HG03066 (cell line): ENCODE data around the gene LIN9.
"Not testable (repeated sequence)": the region's sequence is repeated elsewhere in the genome, so short reads cannot be mapped to it uniquely, and the experiment has no call there.

Experiments
- ATAC-seq: cut with Tn5 transposase; IDR thresholded peaks from one replicate; pipeline ENCODE4 v1.9.1; 2021; ENCODE audit warnings: low read depth; ENCODE audit not compliant: unreplicated experiment

LIN9 gene

DNA sequence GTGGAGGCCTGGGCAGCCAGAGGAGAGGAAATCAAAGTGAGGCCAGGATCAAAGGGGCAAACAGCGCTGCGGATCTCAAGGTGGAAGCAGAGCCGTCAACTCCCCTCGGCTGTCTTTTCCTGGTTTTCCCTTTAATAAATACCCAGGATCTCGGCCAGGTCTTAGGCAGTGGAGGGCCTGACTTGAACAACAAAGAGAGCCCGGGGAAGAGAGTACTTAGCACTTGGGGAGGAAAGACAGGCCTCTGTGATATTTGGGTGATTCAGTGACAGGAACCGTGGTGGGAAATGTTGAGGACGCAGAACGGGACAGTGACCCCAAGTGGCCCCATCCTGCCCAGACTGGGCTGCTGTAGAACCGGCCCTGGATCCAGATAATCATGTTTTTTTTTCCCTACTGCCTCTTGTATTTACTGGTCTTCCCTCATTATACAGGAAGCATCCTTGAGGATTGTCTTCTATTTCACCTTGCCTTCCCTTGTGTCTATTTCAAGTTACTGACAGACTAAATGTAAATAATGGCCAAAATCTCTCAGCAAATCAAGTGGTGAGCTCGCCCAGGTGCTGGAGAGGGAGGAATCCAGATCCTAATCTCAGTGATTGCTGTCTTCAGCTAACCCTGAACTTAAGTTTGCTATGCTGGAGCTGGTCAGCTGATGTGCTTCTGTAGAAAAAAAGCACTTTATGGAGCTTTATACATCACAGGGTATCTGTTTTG is 88.3 kb downstream of the LIN9 start:
- ATAC-seq = no peak

DNA sequence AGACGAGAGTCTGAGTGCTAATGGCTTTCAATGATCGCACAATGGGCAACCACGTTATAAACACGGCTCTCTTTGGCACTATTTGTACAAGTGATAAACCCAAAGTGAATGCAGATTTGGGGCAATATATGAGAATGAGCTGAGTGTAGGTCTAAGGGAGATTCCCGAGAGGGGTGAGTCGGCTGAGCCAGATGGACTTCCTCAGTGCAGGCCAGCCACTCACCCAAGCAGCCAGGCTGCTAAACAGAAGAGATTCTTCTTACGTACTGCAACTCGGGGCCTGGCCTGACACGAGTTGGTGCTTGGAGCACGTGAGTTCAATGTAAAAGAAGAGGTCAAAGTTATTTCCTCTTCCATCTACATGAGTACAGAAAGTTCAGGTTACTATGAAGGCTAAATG is 91.7 kb downstream of the LIN9 start:
- ATAC-seq = no peak

DNA sequence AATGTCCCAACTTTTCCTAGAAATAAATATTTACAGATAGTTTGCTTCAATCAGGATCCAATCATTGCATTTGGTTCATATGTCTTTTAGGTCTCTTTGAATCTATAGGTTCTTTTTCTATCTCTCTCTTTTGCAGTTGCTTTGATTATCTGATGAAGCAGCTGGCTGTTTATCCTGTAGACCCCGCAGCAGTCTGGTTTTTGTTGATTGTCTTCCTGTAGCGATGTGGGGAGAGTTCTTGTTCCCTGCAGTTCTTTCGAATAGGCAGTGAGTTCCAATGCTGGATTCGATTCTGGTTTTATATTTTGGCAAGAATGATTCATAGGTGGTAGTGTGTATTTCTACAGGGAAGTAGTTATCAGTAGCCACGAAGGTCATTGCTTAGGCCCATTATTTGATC is 92.9 kb downstream of the LIN9 start:
- no peak for ATAC-seq

DNA sequence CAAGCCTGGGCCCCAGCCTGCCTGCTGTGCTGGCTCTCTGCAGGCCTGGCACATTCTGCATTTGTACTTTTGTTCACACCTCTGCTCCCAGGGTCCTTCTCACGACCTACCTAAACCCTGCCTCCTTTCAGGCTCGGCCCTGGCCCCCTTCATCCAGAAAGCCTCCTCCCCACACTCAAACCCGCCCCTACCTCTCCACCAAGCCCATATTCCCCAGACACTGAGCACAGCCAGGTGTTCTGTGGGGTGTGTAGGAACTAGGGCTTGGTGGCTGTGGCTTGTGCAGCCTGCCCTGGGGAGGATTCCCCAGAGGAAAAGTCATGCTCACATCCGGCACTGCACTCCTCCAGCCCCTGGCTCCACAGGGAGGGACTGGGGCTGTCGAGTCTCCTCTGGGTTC is 93.7 kb downstream of the LIN9 start:
- ATAC-seq = no peak

DNA sequence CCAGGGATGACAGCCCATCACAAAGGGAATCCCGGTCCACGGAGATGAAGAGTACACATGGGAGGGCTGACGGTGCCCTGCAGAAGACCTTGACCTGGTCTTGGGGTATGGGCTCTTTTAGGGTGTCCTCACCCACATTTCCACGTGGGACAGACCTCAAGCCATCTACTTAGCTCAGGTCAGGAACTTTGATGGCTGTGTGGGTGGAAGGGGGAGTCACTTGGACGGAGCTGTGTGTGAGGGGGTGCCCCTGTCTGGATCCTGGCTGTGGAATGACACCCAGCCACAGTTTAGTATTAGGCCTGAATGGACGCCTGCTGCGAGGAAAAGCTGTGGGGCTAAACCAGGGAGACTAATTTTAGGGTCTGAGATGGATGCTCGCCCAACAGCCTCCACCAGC is 96.4 kb downstream of the LIN9 start:
- no peak for ATAC-seq

DNA sequence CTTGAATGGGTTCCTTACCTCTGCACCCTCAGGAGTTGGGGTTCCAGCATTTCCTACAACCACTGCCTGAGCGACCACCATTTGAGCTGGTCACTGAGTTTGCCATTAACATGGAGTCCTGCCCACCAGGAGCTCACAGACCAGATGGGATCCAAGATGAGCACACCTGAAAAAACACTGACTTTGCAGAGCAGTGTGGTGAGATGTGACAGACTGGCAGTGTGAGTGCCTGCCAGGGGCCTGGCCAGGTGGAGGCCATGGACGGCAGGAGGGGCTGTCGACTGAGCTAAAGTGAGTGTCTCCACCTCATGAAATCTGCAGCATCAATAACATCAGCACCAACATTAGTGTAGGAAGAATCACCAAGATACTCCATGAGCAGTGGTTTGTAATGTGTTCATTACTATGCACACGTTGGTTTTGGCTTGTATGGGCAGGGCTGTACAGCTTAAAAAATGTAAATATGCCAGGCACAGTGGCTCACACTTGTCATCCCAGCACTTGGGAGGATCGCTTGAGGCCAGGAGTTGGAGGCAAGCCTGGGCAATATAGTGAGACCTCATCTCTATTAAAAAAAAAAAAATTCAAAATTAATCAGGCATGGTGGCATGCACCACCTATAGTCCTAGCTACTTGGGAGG is 97.7 kb downstream of the LIN9 start:
- ATAC-seq = no peak

DNA sequence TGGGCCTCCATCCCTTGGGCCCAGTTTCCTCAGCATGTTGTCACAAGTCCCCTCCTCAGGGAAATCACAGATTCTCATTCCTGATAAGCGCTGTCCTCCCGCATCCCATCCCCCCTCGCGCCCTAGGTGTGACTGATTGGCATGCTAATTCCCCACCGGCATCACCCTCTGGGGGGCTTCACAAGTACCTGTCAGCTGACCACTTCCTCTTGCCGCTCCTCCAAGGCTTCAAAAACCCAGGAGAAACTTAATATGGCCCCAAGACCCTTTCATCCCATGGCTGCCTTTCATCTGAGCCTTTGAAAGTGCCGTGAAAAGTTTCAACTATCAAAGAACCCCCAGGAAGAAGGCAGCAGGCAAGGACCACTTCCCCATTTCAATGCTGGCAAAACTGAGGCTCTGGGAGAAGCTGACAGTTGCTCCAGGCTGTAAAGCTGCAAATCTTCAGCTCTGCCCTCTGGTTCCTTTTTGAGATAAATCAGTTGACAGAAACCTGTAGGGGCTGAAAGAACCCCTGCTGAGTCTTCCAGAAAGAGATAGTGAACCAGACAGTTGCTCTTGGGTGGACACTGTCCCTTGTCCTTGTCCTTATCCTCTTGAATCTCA is 98.3 kb downstream of the LIN9 start:
- ATAC-seq = no peak

DNA sequence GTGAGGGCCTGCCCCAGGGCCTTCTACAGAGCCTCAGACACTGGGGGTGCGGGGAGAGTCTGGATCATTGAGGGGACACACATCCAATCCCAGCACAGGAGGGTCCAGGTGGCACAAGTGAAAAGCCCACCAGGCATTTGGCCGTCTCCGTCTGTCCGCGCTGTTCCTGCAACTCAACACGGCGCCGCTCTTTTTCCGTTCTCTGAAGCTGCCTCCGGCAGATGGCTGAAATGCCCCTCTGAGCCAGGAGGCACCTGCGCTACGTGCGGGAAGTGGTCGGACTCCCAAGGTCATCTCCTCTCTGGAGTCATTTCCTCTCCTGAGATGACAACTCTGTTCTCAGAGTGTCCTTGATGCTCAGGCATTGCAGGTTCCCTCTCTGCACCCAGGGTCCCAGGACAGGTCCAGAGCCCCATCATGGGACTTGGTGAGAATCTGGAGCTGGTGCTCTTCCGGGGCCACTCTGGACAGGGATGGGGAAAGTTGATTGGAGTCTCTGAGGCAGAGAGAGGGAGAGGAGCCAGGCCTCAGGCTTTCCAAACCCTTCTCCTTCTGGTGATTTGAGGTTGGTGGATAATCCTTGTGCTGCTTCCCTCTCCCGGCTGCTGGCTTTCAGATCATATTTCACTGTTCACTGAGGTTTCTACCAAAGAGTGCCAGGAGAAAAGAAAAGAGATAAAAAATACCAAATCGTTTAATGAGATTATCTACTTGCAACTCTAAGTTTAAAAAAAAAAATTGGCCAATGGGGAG is 99.5 kb downstream of the LIN9 start:
- no peak for ATAC-seq

DNA sequence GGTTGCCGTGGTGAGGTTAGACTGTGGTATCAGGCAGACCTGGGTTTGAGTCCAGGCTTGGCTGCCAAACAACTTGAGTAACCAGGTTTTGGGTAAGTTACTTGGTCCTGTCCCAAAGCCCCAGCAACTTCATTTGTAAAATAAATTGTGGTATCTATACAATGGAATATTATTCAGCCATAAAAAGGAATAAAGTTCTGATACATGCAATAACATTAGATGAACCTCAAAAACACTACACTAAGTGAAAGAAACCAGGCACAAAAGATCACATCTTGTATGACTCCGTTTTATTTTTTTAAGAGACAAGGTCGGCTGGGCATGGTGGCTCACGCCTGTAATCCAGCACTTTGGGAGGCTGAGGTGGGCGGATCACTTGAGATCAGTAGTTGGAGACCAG is 101.9 kb downstream of the LIN9 start:
- no peak for ATAC-seq

DNA sequence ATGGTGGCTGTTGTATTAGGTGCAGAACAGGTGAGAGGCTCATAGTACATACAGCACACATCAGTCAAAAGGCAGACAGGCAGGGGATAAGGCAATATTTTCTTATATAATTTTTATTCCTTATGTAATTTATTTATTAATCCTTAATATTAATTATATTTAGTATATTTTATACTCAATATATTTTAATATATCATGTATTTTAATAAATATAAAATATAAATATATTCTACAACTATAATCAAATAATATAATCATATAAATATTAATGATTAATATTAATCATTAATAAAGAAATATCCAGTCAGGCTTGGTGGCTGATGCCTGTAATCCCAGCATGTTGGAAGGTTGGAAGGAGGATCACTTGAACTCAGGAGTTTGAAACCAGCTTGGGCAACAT is 104.8 kb downstream of the LIN9 start:
- no peak for ATAC-seq

DNA sequence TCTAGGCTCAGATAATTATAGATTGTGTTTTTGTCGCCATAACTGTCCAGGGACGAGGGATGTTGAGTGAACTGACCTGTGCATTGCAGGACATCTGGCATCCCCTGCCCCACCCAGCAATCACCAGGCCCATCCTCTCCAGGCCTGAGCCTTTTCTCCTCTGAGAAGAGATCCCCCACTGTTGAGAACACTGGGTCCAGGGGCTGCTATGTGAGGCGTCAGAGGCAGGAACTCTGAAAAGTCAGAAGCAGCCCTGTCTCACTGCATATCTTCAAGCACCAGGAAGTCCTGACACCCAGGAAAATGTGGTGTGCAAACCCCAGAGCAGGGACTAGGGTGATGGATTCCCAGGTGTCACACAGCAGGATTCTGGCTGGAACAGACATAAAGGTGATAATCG is 105.3 kb downstream of the LIN9 start:
- no peak for ATAC-seq

DNA sequence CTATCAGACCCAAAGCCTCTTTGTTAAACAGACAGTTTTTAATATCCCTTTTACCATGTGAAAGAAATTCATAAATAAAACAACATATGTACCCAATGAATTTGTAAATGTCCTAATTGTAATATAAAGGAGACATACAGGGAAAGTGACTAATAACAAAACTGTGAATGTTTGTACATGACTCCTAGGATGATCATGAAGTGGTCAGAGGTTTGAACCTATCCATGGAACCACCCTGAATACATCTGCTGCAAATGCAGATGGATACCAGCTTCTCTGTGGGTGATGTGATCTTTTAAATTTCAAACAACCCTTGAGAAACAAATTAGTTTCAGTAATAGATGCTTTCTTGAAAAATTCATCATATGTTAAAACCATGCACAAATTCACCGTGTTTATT is 105.7 kb downstream of the LIN9 start:
- ATAC-seq = no peak

DNA sequence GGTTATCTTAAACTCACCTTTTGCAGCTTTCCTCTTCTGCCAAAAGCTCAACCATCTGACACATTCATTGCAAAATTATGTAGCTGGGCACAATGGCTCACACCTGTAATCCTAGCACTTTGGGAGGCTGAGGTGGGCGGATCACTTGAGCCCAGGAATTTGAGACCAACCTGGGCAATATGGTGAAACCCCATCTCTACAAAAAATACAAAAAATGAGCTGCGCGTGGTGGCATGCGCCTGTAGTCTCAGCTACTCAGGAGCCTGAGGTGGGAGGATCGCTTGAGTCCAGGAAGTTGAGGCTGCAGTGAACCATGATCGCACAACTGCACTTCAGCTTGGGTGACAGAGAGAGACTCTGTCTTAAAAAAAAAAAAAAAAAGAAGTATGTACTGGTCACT is 106.3 kb downstream of the LIN9 start:
- ATAC-seq = not testable (repeated sequence)

DNA sequence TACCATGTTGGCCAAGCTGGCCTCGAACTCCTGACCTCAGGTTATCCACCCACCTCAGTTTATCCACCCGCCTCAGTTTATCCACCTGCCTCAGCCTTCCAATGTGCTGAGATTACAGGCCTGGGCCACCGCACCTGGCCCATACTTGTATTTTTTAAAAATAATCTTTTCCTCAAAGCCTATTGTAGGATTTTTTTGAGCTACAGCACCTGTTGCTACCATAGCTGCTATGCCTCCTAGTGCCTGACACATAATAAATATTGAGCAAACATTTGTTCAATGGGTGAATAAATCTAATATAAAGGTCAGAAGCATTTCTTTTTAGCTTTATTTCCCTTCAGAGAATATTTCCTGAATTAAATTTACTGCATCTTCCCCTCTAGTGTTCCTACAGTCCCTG is 106.7 kb downstream of the LIN9 start:
- ATAC-seq = no peak

DNA sequence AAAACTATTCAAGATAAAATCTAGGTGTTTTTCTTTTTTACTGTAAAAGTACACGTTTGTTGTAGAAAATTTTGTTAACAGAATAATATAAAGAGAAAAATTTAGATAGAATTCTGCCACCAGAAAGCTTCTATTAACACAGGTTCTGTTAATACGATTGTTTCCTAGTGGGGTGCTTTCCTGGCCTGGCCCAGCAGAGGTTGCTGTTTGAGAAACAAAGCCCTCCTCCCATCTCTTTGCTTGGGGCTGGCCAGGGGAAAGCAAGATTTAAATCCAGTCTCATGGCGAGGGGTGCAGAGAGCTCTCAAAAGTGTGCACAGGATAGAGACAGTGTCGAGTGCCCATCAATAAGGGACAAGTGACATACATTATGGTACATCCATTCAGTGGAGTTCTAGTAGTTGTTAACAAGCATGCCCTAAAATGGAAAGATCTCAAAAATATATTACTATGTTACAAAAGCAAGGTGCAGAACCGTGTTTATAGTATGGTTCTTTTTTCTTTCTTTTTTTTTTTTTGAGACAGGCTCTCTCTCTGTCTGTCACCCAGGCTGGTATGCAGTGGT is 107.9 kb downstream of the LIN9 start:
- no peak for ATAC-seq

DNA sequence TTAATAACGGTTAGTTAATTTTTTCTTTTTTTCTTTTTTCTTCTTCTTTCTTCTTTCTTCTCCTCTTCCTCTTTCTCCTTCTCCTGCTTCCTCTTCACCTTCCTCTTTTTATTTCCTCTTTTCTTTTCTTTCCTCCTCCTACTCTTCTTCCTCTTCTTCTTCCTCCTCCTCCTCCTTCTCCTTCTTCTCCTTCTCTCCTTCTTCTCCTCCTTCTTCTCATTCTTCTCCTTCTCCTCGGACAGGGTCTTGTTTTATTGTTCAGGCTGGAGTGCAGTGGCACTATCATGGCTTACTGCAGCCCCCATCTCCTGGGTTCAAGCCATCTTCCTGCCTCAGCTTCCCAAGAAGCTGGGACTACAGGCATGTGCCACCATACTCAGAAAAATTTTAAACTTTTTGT is 109.0 kb downstream of the LIN9 start:
- no peak for ATAC-seq

DNA sequence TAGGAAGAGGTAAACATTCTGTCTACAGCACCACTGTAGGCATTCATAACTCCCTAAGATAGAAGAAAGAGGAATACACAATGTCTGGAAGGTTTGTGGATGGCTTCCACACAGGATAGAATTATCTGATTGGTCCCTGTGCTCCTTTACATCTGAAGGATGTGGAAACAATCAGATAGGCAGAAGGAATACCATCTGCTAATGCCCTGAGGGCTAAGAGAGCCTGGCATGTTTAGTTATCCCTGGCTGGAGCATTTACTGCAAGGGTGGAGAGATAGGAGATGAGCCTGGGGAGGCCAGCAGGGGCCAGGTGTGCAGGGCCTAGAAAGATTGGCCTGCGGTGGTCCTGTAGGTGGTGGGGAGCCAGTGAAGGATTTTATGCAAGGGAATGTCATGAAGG is 113.8 kb downstream of the LIN9 start:
- no peak for ATAC-seq

DNA sequence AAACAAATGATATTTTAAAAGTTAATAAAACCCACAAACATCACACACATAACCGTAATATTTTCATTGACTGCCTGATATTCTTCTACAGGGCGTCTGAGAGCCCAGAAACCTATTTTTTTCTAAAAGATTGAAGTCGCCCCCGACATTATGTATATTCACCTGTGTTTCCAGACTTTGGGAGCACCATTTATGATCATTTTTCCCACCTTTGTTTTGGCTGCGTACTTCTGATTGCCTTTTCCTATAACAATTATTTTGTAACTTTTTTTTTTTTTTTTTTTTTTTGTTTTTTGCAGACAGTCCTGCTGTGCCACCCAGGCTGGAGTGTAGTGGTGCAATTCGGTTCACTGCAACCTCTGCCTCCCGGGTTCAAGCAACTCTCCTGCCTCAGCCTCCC is 121.6 kb downstream of the LIN9 start:
- no peak for ATAC-seq

DNA sequence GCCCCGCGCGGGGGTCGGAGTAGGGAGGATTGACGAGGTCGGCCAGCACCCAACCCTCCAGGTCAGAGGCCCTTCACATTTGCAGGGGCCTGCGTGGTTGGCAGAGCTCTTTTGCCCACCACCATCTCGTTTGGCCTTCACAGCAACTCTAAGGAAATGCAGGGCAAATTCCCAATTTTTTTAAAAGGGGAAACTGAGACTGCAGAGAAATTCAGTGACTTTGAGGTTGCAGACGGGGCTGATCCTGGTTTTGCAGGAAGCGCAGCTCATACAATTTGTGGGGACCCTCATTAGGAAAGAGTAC is 122.0 kb downstream of the LIN9 start:
- ATAC-seq = no peak

DNA sequence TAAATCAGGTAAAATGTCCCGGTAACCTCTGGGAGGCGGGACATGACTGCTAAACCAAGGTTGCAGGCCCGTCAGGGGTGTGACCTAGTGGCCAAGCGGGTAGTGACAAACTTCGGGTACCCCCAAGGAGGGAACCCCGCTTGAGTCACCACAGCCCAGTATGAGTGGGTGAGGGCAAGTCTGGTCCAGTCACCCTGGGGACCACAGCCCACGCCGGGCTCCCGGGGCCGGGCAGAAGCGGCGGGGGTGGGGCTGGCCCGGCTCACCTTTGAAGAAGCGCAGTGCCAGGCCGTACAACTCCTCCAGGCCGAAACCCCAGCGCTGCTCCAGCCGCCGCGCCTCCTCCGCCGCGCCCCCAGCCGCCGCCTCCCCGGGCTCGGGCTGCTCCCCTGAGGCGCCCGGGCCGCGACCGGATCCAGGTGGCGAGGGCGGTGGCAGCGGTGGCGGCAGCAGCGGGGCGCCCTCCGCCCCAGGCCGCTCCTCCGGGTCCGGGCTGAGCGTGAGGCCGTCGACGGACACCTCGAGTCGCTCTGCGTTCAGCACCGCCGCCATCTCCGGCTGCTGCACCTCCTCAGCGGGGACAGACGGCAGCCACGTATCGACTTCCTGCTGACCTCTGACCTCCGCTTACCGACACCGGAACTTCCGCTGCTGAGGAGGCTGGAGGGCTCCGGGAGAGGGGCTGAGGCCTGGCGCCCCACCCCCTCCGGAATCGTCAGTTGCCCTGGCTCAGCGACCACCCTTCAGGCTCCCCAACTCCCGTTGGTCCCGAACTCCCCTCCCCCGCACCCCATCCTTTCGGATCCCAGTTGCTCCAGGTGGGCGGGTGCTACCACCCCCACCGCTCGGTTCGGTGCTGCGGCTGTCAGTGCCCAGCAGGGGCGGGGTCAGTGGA is 122.6 kb downstream of the LIN9 start, which contains the start of gene ACBD3:
Gene ACBD3, minus strand, starts transcription at position 618 of the 895 bp plus-strand sequence. Its CDS starts 66 bp downstream, at position 552.
- peak; percentile 96 for ATAC-seq
